PFSK-1 (cell line): ENCODE data around the gene TAS2R41.

Experiments used
- POLR2AphosphoS5 ChIP-seq: IDR thresholded peaks from 2 replicates; pipeline ENCODE4 v1.6.1; 2012; ENCODE audit warnings: low read depth, mild to moderate bottlenecking, control low read depth, low read length, moderate library complexity
- TF ChIP-seq, protein P1 (sequence below), 2 experiments: IDR thresholded peaks; 2 replicates each; pipeline versions ENCODE4 v1.6.1 to v1.8.0; 2011 to 2012; ENCODE audit warnings: low read depth in 2 of 2, low read length in 2 of 2, control low read depth in 1 of 2, inconsistent platforms in 1 of 2, mild to moderate bottlenecking in 1 of 2, moderate library complexity in 1 of 2; ENCODE audit not compliant: insufficient read depth in 1 of 2

DNA sequence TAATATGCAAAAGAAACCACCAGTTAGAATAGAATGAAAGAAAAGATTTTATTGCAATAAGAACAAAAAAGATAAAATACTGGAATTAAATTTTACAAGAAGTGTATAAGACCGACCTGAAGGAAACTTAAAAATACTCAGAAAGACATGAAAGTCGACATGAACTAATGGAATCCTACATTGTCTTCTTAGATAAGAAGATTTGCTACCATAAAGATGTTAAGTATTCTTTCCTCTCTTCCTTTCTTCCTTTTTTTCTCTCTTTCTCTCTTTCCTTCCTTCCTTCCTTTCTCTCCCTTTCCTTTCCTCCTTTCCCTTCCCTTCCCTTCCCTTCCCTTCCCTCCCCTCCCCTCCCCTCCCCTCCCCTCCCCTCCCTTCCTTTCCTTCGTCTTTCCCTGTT is 27.9 kb upstream of the TAS2R41 start:
- TF ChIP-seq POLR2AphosphoS5: no peak
- TF ChIP-seq, protein P1, sequence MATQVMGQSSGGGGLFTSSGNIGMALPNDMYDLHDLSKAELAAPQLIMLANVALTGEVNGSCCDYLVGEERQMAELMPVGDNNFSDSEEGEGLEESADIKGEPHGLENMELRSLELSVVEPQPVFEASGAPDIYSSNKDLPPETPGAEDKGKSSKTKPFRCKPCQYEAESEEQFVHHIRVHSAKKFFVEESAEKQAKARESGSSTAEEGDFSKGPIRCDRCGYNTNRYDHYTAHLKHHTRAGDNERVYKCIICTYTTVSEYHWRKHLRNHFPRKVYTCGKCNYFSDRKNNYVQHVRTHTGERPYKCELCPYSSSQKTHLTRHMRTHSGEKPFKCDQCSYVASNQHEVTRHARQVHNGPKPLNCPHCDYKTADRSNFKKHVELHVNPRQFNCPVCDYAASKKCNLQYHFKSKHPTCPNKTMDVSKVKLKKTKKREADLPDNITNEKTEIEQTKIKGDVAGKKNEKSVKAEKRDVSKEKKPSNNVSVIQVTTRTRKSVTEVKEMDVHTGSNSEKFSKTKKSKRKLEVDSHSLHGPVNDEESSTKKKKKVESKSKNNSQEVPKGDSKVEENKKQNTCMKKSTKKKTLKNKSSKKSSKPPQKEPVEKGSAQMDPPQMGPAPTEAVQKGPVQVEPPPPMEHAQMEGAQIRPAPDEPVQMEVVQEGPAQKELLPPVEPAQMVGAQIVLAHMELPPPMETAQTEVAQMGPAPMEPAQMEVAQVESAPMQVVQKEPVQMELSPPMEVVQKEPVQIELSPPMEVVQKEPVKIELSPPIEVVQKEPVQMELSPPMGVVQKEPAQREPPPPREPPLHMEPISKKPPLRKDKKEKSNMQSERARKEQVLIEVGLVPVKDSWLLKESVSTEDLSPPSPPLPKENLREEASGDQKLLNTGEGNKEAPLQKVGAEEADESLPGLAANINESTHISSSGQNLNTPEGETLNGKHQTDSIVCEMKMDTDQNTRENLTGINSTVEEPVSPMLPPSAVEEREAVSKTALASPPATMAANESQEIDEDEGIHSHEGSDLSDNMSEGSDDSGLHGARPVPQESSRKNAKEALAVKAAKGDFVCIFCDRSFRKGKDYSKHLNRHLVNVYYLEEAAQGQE (IDR thresholded peaks at IDR 0.05; ENCODE audit: insufficient read depth in 1 of 2, low read depth in 2 of 2, low read length in 2 of 2): no peak
